ENCODE measurements around the gene FFAR1.

Gene FFAR1

GRCh38 chr19:35395382-35396199, 47.9 kb downstream of the FFAR1 start:
- DNase-seq: no peak

- DNase-seq: no peak
Measured at GRCh38 chr19:35396240-35396885, 48.7 kb downstream of the FFAR1 start.

- no peak for DNase-seq
Measured at GRCh38 chr19:35397064-35397463, 49.4 kb downstream of the FFAR1 start.
